ENCODE measurements around the gene SLC15A1.

The SLC15A1 gene

GRCh38 chr13:98775386-98775785 is 22.9 kb upstream of the SLC15A1 start:
- DNase-seq (ENCODE audit: extremely low read depth, low read depth) = no peak
- TF ChIP-seq CTCF (IDR thresholded peaks at IDR 0.05; ENCODE audit: low read depth, low read length) = no peak

GRCh38 chr13:98774776-98775175 is 22.3 kb upstream of the SLC15A1 start:
- no peak for TF ChIP-seq CTCF (IDR thresholded peaks at IDR 0.05; ENCODE audit: low read depth, low read length)

GRCh38 chr13:98773921-98774320 is 21.4 kb upstream of the SLC15A1 start:
- TF ChIP-seq CTCF (IDR thresholded peaks at IDR 0.05; ENCODE audit: low read depth, low read length) = no peak
- DNase-seq (ENCODE audit: extremely low read depth, low read depth) = no peak

More at GRCh38 chr13:98774776-98775175, 22.3 kb upstream of the SLC15A1 start:
- DNase-seq (ENCODE audit: extremely low read depth, low read depth) = no peak

GRCh38 chr13:98772794-98773452 is 20.5 kb upstream of the SLC15A1 start:
- TF ChIP-seq CTCF (IDR thresholded peaks at IDR 0.05; ENCODE audit: low read depth, low read length) = no peak
- DNase-seq (ENCODE audit: extremely low read depth, low read depth) = no peak

GRCh38 chr13:98771838-98772611 is 19.6 kb upstream of the SLC15A1 start:
- TF ChIP-seq CTCF (IDR thresholded peaks at IDR 0.05; ENCODE audit: low read depth, low read length) = no peak
- no peak for DNase-seq (ENCODE audit: extremely low read depth, low read depth)

GRCh38 chr13:98769736-98770135 is 17.3 kb upstream of the SLC15A1 start:
- TF ChIP-seq CTCF (IDR thresholded peaks at IDR 0.05; ENCODE audit: low read depth, low read length) = no peak
- DNase-seq (ENCODE audit: extremely low read depth, low read depth) = no peak

- DNase-seq (ENCODE audit: extremely low read depth, low read depth) = no peak
- TF ChIP-seq CTCF (IDR thresholded peaks at IDR 0.05; ENCODE audit: low read depth, low read length) = no peak
Observed at GRCh38 chr13:98768522-98768921, 16.1 kb upstream of the SLC15A1 start.

All from AG09319 (cell line).